Neural cell (in vitro differentiated cells): Measurements from ENCODE around the gene HDAC7. TPM values are rescaled to one million over a fixed set of nuclear protein-coding genes. Genes with fewer than 3 reads are reported as not detected.

Source experiments
- H2AFZ ChIP-seq: fragments of 200-600, 300-800 bp; sonication (generic), shearing (Covaris generic); 2 replicates; pipeline ENCODE4 v1.6.0; 2014; ENCODE audit warnings: low read depth, mild to moderate bottlenecking, antibody characterized with exemption, low read length, moderate library complexity
- H3F3A ChIP-seq: fragments of 200-600 bp; shearing (Covaris generic); 2 replicates; pipeline ENCODE4 v1.6.1; 2016; ENCODE audit warnings: mild to moderate bottlenecking, moderate library complexity, mixed read lengths, antibody characterized with exemption, low read length; ENCODE audit not compliant: insufficient read depth, poor library complexity, severe bottlenecking
- H3K27ac ChIP-seq: fragments of 200-600, 300-800 bp; sonication (generic), shearing (Covaris generic); 2 replicates; pipeline ENCODE4 v1.5.1; 2014; ENCODE audit warnings: mild to moderate bottlenecking, low read length, moderate library complexity
- H3K27me3 ChIP-seq: fragments of 300-800, 200-600 bp; sonication (generic), shearing (Covaris generic); 2 replicates; pipeline ENCODE4 v1.6.0; 2014; ENCODE audit warnings: mild to moderate bottlenecking, low read depth, low read length, moderate library complexity; ENCODE audit not compliant: insufficient read depth
- H3K36me3 ChIP-seq: fragments of 300-800, 200-600 bp; sonication (generic), shearing (Covaris generic); 2 replicates; pipeline ENCODE4 v1.5.1; 2014; ENCODE audit warnings: mild to moderate bottlenecking, antibody characterized with exemption, low read length, moderate library complexity; ENCODE audit not compliant: insufficient read depth
- H3K4me2 ChIP-seq: fragments of 300-800, 200-600 bp; sonication (generic), shearing (Covaris generic); 2 replicates; pipeline ENCODE4 v1.6.0; 2014; ENCODE audit warnings: mild to moderate bottlenecking, low read length
- H3K4me3 ChIP-seq: fragments of 300-800, 200-600 bp; sonication (generic), shearing (Covaris generic); 2 replicates; pipeline ENCODE4 v1.5.1; 2014; ENCODE audit warnings: mild to moderate bottlenecking, low read length, moderate library complexity
- H3K79me2 ChIP-seq: fragments of 200-600 bp; shearing (Covaris generic); replicated peaks from 2 replicates; pipeline ENCODE4 v1.6.0; 2014; ENCODE audit warnings: mild to moderate bottlenecking, low read length, moderate library complexity; ENCODE audit not compliant: insufficient read depth
- H3K9ac ChIP-seq: fragments of 300-800, 200-600 bp; sonication (generic), shearing (Covaris generic); 2 replicates; pipeline ENCODE4 v1.6.1; 2016; ENCODE audit warnings: mild to moderate bottlenecking, low read length, mixed read lengths
- H3K9me2 ChIP-seq: fragments of 200-600 bp; shearing (Covaris generic); 2 replicates; pipeline ENCODE4 v1.6.1; 2016; ENCODE audit warnings: mild to moderate bottlenecking, low read length, mixed read lengths; ENCODE audit not compliant: insufficient read depth
- H3K9me3 ChIP-seq: fragments of 200-600, 300-800 bp; sonication (generic), shearing (Covaris generic); 2 replicates; pipeline ENCODE4 v1.6.1; 2016; ENCODE audit warnings: mild to moderate bottlenecking, mixed run types, low read length, moderate library complexity, mixed read lengths
- H4K20me1 ChIP-seq: fragments of 200-600 bp; shearing (Covaris generic); 2 replicates; pipeline ENCODE4 v1.6.1; 2016; ENCODE audit warnings: mild to moderate bottlenecking, mixed run types; ENCODE audit not compliant: insufficient read depth
- CTCF ChIP-seq: fragments of 450-650 bp; IDR thresholded peaks from 2 replicates; pipeline ENCODE4 v1.5.1; 2014; ENCODE audit warnings: antibody characterized with exemption, mild to moderate bottlenecking, moderate library complexity; ENCODE audit not compliant: poor library complexity, severe bottlenecking
- EP300 ChIP-seq: fragments of 450-650 bp; conservative IDR thresholded peaks from 2 replicates; pipeline ENCODE4 v1.6.1; 2014; ENCODE audit warnings: antibody characterized with exemption, mild to moderate bottlenecking, moderate library complexity; ENCODE audit not compliant: poor library complexity, severe bottlenecking
- EZH2 ChIP-seq: fragments of 200-600, 300-800 bp; shearing (Covaris generic), sonication (generic); IDR thresholded peaks from 2 replicates; pipeline ENCODE4 v1.6.1; 2014; ENCODE audit warnings: antibody characterized with exemption, low read length, borderline replicate concordance, mild to moderate bottlenecking; ENCODE audit not compliant: insufficient read depth, poor library complexity, severe bottlenecking
- MXI1 ChIP-seq: fragments of 450-650 bp; conservative IDR thresholded peaks from 2 replicates; pipeline ENCODE4 v1.6.1; 2014; ENCODE audit warnings: antibody characterized with exemption, mild to moderate bottlenecking; ENCODE audit not compliant: poor library complexity, severe bottlenecking
- POLR2AphosphoS5 ChIP-seq: IDR thresholded peaks from 2 replicates; pipeline ENCODE4 v1.6.1; 2012
- RAD21 ChIP-seq: fragments of 450-650 bp; conservative IDR thresholded peaks from 2 replicates; pipeline ENCODE4 v1.6.1; 2014; ENCODE audit warnings: antibody characterized with exemption, mild to moderate bottlenecking, moderate library complexity
- REST ChIP-seq: IDR thresholded peaks from 2 replicates; pipeline ENCODE4 v1.6.1; 2012; ENCODE audit warnings: borderline replicate concordance
- SMC3 ChIP-seq: fragments of 450-650 bp; conservative IDR thresholded peaks from 2 replicates; pipeline ENCODE4 v1.6.1; 2014; ENCODE audit warnings: antibody characterized with exemption, mild to moderate bottlenecking, moderate library complexity; ENCODE audit not compliant: poor library complexity
- TAF1 ChIP-seq: IDR thresholded peaks from 2 replicates; pipeline ENCODE4 v1.6.1; 2012; ENCODE audit warnings: low read depth
- polyA plus RNA-seq: library from polyadenylated mRNA; depleted of rRNA; stranded (reverse); fragments of >200 nt; gene quantifications from 2 replicates; pipeline ENCODE4 v1.2.3, GENCODE V29; 2014

HDAC7 gene
- polyA plus RNA-seq, 1 donor from 2014 or later: 30.2 TPM

GRCh38 chr12:47739979-47740378, 79.7 kb downstream of the HDAC7 start:
- Histone ChIP-seq H2AFZ (no peak overlapping the region), H3K9me2 (no peaks in the 10 kb centered on the region), H3K36me3 (no peaks in the 10 kb centered on the region), H3K4me2 (no peak overlapping the region), H3K79me2 (no peaks in the 10 kb centered on the region), H3K4me3 (no peak overlapping the region), H3K27me3 (no peaks in the 10 kb centered on the region), H3K27ac (no peak overlapping the region), H3K9ac (no peak overlapping the region), H3F3A (no peaks in the 10 kb centered on the region), H3K9me3 (no peaks in the 10 kb centered on the region), H4K20me1 (no peaks in the 10 kb centered on the region)
- TF ChIP-seq TAF1: no peak
- TF ChIP-seq EP300: no peak
- no peak for TF ChIP-seq POLR2AphosphoS5
- TF ChIP-seq EZH2: no peak
- TF ChIP-seq RAD21: no peak
- no peak for TF ChIP-seq SMC3
- TF ChIP-seq MXI1: no peak
- TF ChIP-seq REST: no peak
- no peak for TF ChIP-seq CTCF

DNA sequence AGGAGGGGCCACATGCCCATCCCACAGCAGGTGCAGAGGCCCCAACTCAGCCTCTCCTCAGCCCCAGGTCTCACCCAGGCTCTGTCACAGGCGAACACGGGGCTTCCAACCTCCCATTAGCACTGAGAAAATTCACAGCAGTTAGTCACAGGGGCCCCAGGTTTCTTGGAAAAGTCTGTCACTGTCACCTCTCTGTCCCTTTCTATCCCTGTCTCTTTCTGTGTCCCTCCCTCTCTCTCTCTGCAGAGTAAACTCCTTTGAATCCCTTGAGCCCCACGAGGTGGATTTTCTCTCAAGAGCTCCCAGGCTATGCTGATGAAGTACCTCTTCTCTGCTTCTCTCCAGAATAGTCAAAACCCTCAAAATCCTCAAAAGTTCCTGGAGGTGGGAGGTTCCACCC, 80.4 kb downstream of the HDAC7 start:
- H3K27me3 ChIP-seq: no peaks in the 10 kb centered on the region
- no peak overlapping the region for H3K27ac ChIP-seq
- no peak overlapping the region for H3K4me3 ChIP-seq

More for the DNA sequence above, 80.4 kb downstream of the HDAC7 start:
- H3K4me2 ChIP-seq: no peak overlapping the region
- H3K9me2 ChIP-seq: no peaks in the 10 kb centered on the region
- H3K9ac ChIP-seq: no peak overlapping the region
- H3F3A ChIP-seq: no peaks in the 10 kb centered on the region
- H3K9me3 ChIP-seq: no peaks in the 10 kb centered on the region
- no peaks in the 10 kb centered on the region for H3K36me3 ChIP-seq
- TF ChIP-seq CTCF (no peak), EZH2 (no peak), MXI1 (no peak), POLR2AphosphoS5 (no peak), TAF1 (no peak), REST (no peak), SMC3 (no peak), RAD21 (no peak), EP300 (no peak)
- H2AFZ ChIP-seq: no peak overlapping the region
- H4K20me1 ChIP-seq: no peaks in the 10 kb centered on the region
- no peaks in the 10 kb centered on the region for H3K79me2 ChIP-seq
